Sigmoid colon (tissue), 4 donors: Measurements from ENCODE around the gene OR7D4.

Experiments
- CTCF ChIP-seq, 4 experiments: fragments of 450-650 bp in 3 of 4; fragments of 200-600 bp in 1 of 4; IDR thresholded peaks; one replicate each; pipeline ENCODE4 v1.5.1; 2016 to 2019; ENCODE audit warnings: antibody characterized with exemption in 4 of 4, mild to moderate bottlenecking in 3 of 4, moderate library complexity in 2 of 4
- EP300 ChIP-seq, 4 donors: sonication (generic); formaldehyde crosslinking; IDR thresholded peaks; one replicate each; pipeline ENCODE4 v1.6.1; 2017; ENCODE audit warnings: antibody characterized with exemption in 4 of 4
- POLR2A ChIP-seq, 2 donors: fragments of 450-650 bp; IDR thresholded peaks; one replicate each; pipeline ENCODE4 v1.6.1; 2016; ENCODE audit warnings: antibody characterized with exemption in 2 of 2, mild to moderate bottlenecking in 2 of 2, moderate library complexity in 2 of 2
- POLR2AphosphoS5 ChIP-seq, 4 donors: sonication (generic); formaldehyde crosslinking; IDR thresholded peaks; one replicate each; pipeline ENCODE4 v1.6.1; 2017; ENCODE audit warnings: antibody characterized with exemption in 4 of 4

- TF ChIP-seq CTCF (IDR thresholded peaks at IDR 0.05) (peak; percentile 7 to 91 (median 78)), POLR2AphosphoS5 (IDR thresholded peaks at IDR 0.05) (no peak), POLR2A (IDR thresholded peaks at IDR 0.05) (no peak), EP300 (IDR thresholded peaks at IDR 0.05) (no peak)
Observed at GRCh38 chr19:9205501-9206113, 13.8 kb downstream of the OR7D4 start.
